Measurements from ENCODE around the gene CHRNB1.

Gene CHRNB1, protein sequence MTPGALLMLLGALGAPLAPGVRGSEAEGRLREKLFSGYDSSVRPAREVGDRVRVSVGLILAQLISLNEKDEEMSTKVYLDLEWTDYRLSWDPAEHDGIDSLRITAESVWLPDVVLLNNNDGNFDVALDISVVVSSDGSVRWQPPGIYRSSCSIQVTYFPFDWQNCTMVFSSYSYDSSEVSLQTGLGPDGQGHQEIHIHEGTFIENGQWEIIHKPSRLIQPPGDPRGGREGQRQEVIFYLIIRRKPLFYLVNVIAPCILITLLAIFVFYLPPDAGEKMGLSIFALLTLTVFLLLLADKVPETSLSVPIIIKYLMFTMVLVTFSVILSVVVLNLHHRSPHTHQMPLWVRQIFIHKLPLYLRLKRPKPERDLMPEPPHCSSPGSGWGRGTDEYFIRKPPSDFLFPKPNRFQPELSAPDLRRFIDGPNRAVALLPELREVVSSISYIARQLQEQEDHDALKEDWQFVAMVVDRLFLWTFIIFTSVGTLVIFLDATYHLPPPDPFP

DNA sequence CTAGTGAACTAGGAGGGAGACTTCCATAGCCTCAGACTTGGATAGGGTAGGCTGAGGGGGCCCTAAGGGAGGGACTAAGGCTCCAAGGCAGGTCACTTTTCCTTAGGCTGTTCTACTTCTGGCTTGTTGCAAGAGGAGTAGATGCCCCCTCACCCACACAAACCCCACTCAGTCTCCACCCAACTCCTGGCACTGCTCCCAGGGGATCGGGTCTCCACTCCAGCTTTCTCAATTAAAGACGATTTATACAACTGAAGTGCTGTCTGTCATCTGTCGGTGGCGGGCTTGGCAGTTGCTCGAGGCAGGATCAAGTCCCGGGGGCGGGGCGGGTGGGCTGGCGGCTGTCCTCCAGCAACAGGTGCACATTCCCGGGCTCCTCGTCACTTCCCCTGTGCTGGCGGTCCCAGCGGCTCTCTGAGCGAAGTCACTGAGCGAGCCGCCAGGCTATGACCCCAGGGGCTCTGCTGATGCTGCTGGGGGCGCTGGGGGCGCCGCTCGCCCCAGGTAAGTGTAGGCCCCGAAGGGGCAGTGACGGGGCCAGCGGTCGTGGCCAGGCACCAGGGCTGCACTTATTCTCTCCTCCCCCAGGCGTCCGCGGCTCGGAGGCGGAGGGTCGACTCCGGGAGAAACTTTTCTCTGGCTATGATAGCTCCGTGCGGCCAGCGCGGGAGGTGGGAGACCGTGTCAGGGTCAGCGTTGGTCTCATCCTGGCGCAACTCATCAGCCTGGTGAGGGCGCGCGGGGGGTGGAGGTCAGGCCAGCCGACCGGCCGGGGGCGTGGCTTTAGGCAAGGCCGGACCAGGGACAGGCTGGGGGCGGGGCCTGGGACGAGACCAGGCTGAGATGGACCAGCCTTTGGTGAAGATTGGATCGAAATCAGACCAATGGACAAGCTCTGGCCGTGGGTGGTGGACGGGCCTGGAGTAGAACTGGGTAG, at the start of gene CHRNB1:
CHRNB1 (plus strand) TSS at position 380 of the 937 bp plus-strand sequence; CDS start at position 447, 67 bp downstream.
- DNase-seq (ENCODE audit: low read depth, low spot score) = peak; percentile 88

DNA sequence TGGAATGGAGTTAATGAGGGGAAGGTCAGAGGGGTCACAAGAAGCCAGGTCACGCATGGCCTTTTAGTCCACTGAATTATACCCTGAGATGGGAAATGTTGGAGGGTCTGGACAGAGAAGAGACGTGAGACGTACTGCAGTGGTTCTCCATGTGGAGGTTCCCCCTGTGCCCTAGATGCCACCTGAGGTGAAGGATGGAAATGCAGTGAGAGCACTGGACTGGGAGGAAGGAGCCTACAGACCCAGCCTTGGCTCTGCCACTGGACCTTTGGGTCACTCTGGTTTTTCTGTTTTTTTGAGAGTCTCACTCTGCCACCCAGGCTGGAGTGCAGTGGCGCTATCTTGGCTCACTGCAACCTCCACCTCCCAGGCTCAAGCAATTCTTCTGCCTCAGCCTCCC, 48.7 kb upstream of the CHRNB1 start:
- no peak for DNase-seq (ENCODE audit: low read depth, low spot score)

DNA sequence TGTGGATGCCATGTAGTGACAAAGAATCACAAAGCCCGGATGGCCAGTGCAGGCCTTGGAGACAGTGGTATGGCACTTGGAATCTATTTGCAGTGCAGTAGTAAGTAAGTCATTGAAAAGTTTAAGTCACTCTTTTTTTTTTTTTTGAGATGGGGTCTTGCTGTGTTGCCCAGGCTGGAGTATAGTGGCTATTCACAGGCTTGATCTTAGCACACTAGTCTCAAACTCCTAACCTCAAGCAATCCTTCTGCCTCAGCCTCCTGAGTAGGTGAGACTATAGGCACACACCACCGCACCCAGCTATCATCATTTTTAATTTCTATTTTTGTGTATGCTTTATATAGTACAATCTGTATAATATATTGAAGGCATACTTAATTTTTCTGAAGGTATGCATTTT, 46.2 kb upstream of the CHRNB1 start:
- DNase-seq (ENCODE audit: low read depth, low spot score) = no peak

DNA sequence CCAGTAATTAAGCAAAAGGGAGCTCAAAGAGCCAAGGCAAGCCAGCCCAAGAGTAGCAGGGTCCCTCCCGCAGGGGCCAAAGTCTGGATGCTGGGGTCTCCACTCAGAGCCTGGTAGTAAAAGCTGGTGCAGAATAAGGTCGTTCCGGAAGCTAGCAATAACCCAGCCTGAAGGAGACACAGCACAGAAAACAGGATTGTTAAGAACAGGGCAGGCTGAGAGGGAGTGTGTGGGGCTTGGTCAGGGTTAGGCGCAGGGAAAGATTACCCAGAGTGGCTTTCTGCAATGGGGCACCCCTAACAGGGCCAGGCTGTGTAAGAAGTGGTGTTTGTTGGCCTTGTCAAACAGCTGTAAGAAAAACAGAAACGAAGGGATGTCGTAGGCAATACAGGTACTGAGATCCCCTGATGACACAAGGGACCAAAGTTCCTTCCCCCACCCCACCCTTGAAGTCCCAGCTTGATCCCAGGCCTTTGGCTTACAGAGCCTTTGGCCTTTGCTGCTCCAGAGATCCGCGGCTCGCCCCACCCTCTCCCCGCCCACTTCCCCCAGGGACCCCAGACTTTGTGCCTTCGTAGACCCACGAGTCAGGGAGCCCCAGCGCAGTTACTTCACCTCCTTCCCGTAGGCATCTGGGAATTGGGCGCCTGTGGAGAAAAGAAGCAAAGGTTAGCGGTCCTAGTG, 41.7 kb upstream of the CHRNB1 start:
- DNase-seq (ENCODE audit: low read depth, low spot score) = no peak

DNA sequence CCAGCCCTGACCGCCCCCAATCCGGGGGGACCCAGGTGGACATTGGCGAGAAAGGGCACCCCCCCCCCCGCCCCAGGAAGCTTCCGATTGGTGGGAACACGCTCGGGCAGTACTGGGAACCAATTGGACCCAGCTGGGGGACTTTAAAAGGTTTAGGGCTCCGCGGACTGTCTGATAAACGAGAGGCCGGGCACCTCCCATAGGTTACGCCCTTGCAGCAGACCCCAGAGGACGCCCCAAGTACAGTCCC, 41.2 kb upstream of the CHRNB1 start:
- no peak for DNase-seq (ENCODE audit: low read depth, low spot score)

DNA sequence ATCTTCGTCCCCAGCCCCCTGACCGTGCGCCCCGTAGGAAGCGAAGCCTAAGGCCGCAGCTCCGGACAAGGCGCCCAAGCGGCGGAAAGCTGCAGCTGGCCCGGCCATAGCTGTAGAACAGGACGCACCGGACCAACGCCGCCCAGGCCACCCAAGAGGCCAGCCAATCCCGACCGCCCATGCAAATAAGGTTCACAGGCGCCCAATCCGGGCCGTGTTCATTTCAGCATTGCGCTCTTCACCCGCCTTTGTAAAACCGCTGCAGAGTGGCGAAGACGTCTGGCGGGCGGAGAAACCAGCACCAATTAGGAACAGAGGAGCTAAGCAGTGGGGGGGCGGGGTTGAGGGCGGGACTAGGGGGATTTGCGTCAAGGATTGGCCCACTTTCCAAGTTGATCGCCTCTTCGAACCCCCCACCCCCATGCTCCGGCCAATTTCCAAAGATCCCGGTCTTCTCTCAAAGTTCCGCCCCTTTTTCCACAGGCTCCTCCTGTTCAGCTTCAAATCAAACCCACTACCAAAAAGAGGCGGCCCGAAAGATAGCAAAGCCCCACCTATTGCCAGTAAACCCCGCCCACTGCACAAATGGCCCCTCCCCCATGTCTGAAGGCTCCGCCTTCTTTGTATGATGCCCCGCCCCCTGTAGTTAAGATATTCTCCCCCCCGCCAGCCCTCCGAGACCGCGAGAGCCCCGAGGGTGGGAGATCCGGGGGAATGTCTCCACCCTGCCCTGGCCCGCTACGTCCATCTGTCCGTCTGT, 40.7 kb upstream of the CHRNB1 start, which contains the start of gene TMEM256:
TMEM256 (minus strand) TSS at position 121 of the 760 bp plus-strand sequence; CDS start at position 108, 13 bp downstream.
- DNase-seq (ENCODE audit: low read depth, low spot score) = peak; percentile 100

DNA sequence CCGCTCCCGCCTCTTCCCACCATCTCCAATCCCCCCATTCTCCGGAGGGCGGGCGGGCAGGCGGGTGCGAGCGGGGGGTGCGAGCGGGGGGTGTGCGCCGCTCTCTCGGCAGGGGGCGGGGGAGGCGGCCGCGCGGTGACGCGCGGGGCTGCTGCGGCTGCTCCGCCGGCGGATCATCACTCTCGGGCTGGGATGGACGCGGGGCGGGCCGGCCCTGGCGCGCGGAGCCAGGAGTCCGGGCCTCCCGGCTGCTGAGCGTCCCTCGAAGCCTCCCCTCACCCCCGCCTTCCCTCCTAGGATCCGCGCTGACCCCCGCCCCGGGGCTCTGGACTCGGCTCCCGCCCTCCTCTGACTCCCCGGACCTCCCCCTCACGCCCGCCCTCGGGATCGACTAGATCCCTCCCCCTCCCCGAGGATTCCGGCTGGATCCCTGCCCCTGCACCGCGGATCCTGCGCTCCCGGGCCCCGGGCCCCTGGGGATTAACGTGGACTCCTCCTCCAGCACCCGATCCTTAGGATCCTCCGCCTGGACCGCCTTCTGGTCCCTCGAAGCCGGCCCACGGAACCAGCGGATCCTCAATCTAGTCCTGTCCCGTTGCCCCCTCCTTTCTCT, 40.0 kb upstream of the CHRNB1 start:
- peak; percentile 23 for DNase-seq (ENCODE audit: low read depth, low spot score)

DNA sequence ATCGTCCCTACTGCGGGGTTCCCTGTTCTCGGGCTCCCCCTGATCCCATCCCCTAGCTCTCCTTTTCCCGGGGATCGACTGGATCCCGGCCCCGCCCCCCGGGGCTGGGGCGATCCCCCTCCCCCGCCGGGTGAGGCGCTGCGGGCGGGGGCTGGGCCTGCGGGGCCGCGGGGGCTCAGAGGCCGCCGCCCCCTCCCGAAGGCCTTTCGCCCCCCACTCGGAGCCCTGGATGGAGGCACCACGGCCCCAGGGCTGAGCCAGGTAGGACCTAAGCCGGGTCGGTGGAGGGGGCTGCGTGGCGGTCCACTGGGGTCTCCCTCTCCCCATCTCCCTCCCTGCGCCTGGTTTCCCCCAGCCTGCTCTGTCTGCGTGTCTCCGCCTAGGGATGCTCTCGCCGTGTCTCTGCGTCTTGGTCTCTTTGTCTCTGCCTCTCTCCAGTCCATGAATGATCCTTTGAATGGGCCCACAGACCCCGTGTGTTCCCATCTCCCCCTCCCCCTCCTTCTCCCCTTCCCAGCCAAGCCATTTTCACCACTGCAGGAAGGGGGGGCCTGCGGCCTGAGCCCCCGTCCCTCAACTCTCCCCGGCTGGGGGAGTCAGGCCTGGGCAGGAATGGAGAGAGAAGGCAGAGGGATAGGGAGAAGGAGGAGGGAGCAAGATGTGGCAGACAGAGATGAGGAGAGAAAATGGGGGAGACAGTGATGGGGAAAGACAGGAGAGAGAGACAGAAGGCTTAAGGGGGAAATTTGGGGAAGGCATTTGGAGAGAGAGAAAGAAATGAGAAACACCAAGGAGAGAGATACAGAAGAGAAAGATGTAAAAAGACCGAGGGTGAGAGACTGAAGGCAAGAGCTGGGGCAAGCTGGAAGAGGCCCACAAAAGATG, 39.3 kb upstream of the CHRNB1 start:
- peak; percentile 15 for DNase-seq (ENCODE audit: low read depth, low spot score)

DNA sequence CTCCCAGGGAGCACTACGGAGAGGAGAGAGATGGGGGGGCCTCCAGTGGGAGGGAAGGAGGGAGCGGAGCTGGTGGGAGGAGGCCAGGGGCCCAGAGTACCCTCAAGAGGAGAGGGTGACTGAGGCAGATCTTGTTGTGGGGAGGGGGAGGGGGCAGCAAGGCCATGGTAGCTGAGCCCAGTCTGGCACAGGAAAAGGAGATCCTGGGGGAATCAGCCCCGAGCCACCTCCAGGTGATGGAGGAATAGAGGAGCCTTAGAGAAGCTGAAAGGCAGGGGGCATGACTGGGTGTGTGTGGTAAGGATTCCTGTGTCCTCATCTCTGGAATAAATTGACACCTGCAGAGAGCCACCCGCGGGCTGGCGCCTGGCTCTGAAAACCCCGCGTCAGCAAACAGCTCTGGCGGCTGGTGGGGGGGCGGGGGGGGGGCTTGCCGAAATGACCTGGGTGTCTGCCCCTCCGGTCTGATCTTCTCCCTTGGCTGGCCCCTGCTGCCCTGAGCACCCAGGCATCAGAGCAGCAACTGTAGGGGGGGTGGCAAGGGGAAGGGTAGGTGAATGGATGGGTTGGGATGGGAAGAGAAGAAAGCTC, 38.5 kb upstream of the CHRNB1 start:
- DNase-seq (ENCODE audit: low read depth, low spot score) = peak; percentile 8

DNA sequence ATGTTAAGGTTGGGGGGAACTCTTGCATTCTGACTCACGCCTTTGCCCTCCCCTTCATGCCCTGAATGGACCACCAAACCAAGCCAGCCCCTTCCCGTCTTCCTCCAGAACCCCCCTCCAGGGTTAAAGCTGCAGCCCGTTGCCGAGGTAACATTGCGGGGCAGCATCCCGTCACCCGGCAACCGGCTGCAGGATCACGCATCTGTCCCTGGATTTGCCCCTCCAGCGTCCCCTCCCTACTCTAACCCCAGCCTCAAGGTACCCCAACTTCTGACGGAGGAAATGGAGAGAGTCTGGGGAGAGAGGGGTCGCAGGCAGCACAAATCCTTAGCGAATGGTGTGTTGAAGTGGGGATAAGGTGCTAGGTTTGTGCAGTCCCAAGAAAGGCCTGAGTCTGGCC, 37.8 kb upstream of the CHRNB1 start:
- DNase-seq (ENCODE audit: low read depth, low spot score) = peak; percentile 21

DNA sequence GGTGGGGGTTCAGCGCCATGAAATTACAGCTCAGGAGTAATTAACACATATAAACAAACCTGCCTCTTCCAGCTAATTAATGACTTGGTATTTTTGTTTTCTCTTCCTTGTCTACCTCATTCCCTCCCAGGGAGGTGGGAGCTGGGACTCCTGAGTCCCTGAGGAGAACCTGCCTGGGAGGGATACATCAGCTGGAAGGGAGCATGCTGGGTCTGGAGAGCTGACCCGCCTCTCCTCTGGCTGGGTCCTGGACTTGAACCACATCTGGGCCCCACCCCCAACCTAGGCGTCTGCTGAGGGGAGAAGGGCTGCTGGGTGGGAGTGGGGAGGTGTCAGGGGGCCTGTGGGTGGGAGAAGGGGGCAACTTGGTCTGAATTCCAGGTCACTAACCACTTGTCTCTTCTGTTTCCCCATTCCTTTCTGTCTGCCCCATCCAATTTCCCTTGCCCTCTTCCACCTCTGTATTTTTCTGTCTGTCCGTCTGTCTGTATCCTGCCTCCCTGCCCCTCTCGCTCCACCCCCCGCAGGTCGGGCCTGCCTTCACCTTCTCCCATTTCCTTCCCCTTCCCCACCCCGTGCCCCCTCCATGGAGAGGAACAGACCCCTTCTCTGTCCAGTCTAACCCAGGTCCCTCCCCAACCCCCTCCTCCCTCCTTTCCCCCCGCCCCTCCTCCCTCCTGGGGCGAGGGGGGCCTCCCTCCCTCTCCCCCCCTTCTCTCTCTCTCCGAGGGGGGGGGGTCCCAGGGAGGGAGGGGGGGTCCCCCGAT, 37.2 kb upstream of the CHRNB1 start, which contains the start of gene NLGN2:
NLGN2 (plus strand) TSS at position 361 of the 767 bp plus-strand sequence. CDS start 411 bp downstream, outside the sequence.
- peak; percentile 12 for DNase-seq (ENCODE audit: low read depth, low spot score)

DNA sequence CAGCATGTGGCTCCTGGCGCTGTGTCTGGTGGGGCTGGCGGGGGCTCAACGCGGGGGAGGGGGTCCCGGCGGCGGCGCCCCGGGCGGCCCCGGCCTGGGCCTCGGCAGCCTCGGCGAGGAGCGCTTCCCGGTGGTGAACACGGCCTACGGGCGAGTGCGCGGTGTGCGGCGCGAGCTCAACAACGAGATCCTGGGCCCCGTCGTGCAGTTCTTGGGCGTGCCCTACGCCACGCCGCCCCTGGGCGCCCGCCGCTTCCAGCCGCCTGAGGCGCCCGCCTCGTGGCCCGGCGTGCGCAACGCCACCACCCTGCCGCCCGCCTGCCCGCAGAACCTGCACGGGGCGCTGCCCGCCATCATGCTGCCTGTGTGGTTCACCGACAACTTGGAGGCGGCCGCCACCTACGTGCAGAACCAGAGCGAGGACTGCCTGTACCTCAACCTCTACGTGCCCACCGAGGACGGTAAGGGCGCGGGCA, 36.6 kb upstream of the CHRNB1 start:
- peak; percentile 20 for DNase-seq (ENCODE audit: low read depth, low spot score)

DNA sequence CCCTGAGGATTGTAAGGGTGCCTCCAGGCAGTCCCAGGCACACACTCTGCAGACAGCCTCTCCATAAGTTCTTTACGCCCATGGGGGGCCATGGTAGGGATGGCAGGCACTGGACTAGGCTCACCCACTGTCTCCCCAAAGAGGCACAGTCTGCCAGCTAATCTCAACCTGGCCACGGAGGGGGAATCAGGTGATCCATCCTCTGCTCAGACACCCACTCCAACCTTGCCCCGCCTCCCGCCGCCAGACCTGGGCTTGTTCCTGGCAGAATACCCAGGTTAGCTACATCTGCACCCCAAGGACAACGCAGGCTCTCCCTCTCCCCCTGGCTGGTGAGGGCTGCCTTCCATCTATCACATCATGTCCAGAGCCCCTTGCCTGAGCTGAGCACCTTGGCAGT, 36.0 kb upstream of the CHRNB1 start:
- no peak for DNase-seq (ENCODE audit: low read depth, low spot score)

DNA sequence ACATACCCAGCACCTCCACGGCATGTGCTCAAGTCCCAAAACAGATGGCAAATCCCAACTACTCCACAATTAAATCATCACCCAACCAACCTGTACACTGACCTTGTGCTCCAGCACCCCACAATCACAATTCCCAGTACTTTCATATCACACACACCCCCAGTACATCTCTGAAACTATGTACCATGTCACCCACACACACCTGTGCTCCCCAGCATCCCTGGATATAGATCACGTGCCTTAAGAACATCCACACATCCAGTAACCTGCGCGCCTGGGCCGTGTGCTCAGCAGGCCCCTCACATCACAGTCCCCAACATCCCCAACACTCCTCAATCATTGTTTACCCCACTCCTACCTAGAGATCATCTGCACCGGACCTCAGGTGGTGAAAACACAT, 35.1 kb upstream of the CHRNB1 start:
- no peak for DNase-seq (ENCODE audit: low read depth, low spot score)

DNA sequence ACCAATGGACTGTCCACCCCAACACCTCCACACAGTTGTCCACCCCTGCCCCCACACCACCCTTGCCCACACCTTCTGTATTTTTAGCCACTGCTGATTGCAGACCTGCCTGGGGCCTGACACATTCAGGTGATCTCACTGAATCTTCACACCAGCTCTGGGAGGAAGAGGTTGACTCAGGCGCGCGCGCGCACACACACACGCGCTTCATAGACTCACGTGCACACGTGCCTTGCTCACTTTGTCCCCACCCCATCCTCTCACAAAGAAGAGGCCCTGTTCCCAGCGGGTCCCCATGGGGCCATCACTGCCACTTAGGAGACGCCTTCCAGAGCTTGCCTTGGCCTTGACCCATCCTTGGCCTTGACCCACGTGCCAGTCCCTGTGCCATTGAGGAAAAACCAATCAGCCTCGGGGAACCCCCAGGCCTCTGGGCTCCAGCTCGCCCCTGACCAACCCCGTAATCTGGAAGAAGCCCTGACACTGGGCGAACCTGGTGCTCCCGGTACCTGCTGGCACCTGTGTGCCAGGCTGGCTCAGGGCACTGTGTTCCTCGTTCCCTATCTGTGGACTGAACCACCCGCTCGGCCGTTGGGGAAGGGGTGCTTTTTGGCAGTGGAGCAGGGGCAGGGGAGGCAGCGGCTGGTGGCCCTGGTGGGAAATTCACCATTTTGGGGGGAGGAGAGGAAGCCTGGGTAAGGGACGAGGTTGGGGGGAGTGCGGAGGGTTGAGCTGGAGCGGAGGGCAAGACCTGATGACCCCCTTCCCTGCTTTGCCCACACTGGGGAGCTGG, 34.0 kb upstream of the CHRNB1 start:
- DNase-seq (ENCODE audit: low read depth, low spot score) = no peak

DNA sequence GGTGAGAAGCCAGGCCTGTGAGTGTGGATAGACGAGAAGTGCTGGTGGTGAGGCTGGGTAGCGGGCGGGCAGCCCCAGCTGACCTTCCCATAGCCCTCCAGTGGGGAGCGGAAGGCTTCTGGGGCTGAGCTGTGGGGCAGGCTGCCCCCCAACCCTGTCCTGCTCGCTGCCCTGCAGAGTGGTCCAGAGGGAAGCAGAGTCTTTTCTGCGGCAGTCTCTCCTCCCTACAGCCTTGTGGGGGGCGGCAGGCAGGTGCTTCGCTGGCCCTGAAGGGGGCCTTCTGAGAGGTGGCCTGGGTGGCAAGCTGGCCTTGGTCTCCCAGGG, 33.5 kb upstream of the CHRNB1 start:
- DNase-seq (ENCODE audit: low read depth, low spot score) = no peak

DNA sequence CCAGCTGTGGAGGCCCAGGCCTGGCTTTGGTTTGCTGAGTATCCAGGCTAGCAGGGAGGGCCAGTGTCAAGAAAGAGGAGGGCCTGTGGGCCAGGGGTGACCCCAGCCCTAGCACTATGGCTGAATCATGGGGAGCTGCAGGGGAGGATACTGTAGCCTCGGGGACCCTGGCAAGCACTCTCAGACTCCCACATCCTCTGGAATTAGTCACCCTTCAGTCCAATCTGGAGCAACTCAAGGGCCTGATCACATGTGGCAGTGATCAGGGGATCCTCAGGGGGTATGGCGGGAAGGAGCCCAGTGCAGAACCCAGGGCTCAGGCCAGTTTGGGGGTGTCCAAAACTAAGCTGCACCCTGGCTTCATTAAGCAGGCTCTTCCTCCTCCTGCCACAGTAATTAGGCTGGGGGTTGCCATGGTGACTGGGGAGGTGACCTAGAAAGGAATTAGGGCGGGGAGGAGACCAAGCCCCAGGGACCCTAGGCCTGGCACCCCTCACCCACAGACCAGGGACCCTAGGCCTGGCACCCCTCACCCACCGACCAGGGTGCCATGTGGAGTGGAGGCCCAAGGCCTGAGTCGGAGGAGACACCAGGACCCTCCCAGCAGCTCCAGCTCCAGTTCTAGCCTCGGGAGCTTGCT, 31.4 kb upstream of the CHRNB1 start:
- no peak for DNase-seq (ENCODE audit: low read depth, low spot score)

All from ELF-1 (cell line).